IMR-90 (cell line): ENCODE data around the gene CNOT6. TPM values are rescaled to one million over a fixed set of nuclear protein-coding genes. Genes with fewer than 3 reads are reported as not detected.

Source experiments
- ATAC-seq: fragments of 200-7000 bp; cut with Tn5 transposase; 2 replicates; pipeline ENCODE4 v1.9.1; 2020; ENCODE audit warnings: low read depth, mild to moderate bottlenecking, moderate library complexity
- Bru-seq: library from RNA; stranded (reverse); fragments of 400-500 nt; gene quantifications from one replicate; lab custom pipeline; 2021; lab: Mats Ljungman, UMichigan
- BruChase-seq, 2 experiments: library from RNA; stranded (reverse); fragments of 400-500 nt; gene quantifications; one replicate each; lab custom pipeline; 2021; lab: Mats Ljungman, UMichigan
- BruUV-seq: library from RNA; stranded (reverse); fragments of 400-500 nt; replicated peaks from 2 replicates; lab custom pipeline; 2021; lab: Mats Ljungman, UMichigan
- CTCF ChIA-PET: fragments of 300-600 bp; formaldehyde crosslinking; extraction: SDS; loops from one replicate; lab custom pipeline; 2021; ENCODE audit warnings: antibody characterized with exemption; lab: Yijun Ruan, JAX
- POLR2A ChIA-PET: fragments of 300-600 bp; sonication (Branson Sonifier 250); formaldehyde crosslinking; loops from one replicate; lab custom pipeline; 2022; ENCODE audit warnings: antibody characterized with exemption; ENCODE audit not compliant: unreplicated experiment; lab: Charles Lee
- DNase-seq: peaks from one replicate; pipeline ENCODE4 v3.0.0; 2013
- H2AFZ ChIP-seq: replicated peaks from 2 replicates; pipeline ENCODE3; 2013; ENCODE audit warnings: low read length, mild to moderate bottlenecking; ENCODE audit not compliant: poor library complexity
- H2AK5ac ChIP-seq: 2 replicates; pipeline ENCODE4 v1.6.1; 2013; ENCODE audit warnings: low read depth, low read length, inconsistent platforms
- H2AK9ac ChIP-seq: replicated peaks from 2 replicates; pipeline ENCODE3; 2013; ENCODE audit warnings: mild to moderate bottlenecking, low read depth, low read length, moderate library complexity; ENCODE audit not compliant: poor library complexity
- H2BK120ac ChIP-seq: 2 replicates; pipeline ENCODE4 v1.6.1; 2013; ENCODE audit warnings: low read depth, low read length, inconsistent platforms
- H2BK15ac ChIP-seq: 3 replicates; pipeline ENCODE4 v1.6.1; 2013; ENCODE audit warnings: low read depth, low read length, inconsistent platforms
- H2BK20ac ChIP-seq: 2 replicates; pipeline ENCODE4 v1.6.1; 2013; ENCODE audit warnings: low read depth, mild to moderate bottlenecking, inconsistent platforms, low read length, moderate library complexity
- H2BK5ac ChIP-seq: 2 replicates; pipeline ENCODE4 v1.6.1; 2013; ENCODE audit warnings: mild to moderate bottlenecking, low read depth, low read length, inconsistent platforms; ENCODE audit not compliant: poor library complexity, severe bottlenecking
- H3K14ac ChIP-seq: replicated peaks from 2 replicates; pipeline ENCODE4 v1.6.1; 2013; ENCODE audit warnings: low read depth, low read length, inconsistent platforms
- H3K18ac ChIP-seq: 2 replicates; pipeline ENCODE4 v1.6.1; 2013; ENCODE audit warnings: low read depth, low read length, control low read depth
- H3K23ac ChIP-seq: 2 replicates; pipeline ENCODE4 v1.6.1; 2013; ENCODE audit warnings: low read depth, low read length, inconsistent platforms
- H3K27ac ChIP-seq: 2 replicates; pipeline ENCODE4 v1.5.1; 2013; ENCODE audit warnings: mild to moderate bottlenecking, control low read depth, low read length; ENCODE audit not compliant: insufficient read depth
- H3K27me3 ChIP-seq: 2 replicates; pipeline ENCODE4 v1.6.1; 2013; ENCODE audit warnings: low read length; ENCODE audit not compliant: control insufficient read depth, insufficient read depth
- H3K36me3 ChIP-seq: 2 replicates; pipeline ENCODE4 v1.6.1; 2013; ENCODE audit warnings: low read length, mixed read lengths; ENCODE audit not compliant: control insufficient read depth, insufficient read depth
- H3K4ac ChIP-seq: 2 replicates; pipeline ENCODE4 v1.6.1; 2013; ENCODE audit warnings: low read depth, low read length, inconsistent platforms
- H3K4me1 ChIP-seq: 2 replicates; pipeline ENCODE4 v1.6.1; 2013; ENCODE audit warnings: low read length, mixed read lengths; ENCODE audit not compliant: control insufficient read depth, insufficient read depth
- H3K4me2 ChIP-seq: 2 replicates; pipeline ENCODE4 v1.6.1; 2013; ENCODE audit warnings: low read depth, mild to moderate bottlenecking, control low read depth, low read length, moderate library complexity
- H3K4me3 ChIP-seq: 2 replicates; pipeline ENCODE4 v1.5.1; 2013; ENCODE audit warnings: low read depth, mild to moderate bottlenecking, control low read depth, low read length, moderate library complexity; ENCODE audit not compliant: insufficient read depth
- H3K56ac ChIP-seq: 2 replicates; pipeline ENCODE4 v1.6.1; 2013; ENCODE audit warnings: low read length, inconsistent platforms; ENCODE audit not compliant: insufficient read depth; ENCODE audit errors: extremely low read depth
- H3K79me1 ChIP-seq, 2 experiments: 2 replicates each; pipeline ENCODE4 v1.6.1; 2013; ENCODE audit warnings: low read length in 2 of 2, inconsistent platforms in 1 of 2, low read depth in 1 of 2
- H3K9ac ChIP-seq: 2 replicates; pipeline ENCODE4 v1.6.1; 2013; ENCODE audit warnings: low read depth, low read length, control low read depth
- H3K9me1 ChIP-seq: 2 replicates; pipeline ENCODE4 v1.6.1; 2013; ENCODE audit warnings: low read length, inconsistent platforms; ENCODE audit not compliant: insufficient read depth
- H3K9me3 ChIP-seq: 2 replicates; pipeline ENCODE4 v1.6.1; 2013; ENCODE audit warnings: low read length; ENCODE audit not compliant: control insufficient read depth, insufficient read depth
- H4K20me1 ChIP-seq: 2 replicates; pipeline ENCODE4 v1.6.1; 2013; ENCODE audit warnings: low read length, inconsistent platforms; ENCODE audit not compliant: insufficient read depth
- H4K5ac ChIP-seq: 2 replicates; pipeline ENCODE4 v1.6.1; 2013; ENCODE audit warnings: mild to moderate bottlenecking, low read depth, low read length, control low read depth
- H4K8ac ChIP-seq, 2 experiments: 2 replicates each; pipeline ENCODE4 v1.6.1; 2013; ENCODE audit warnings: low read depth in 2 of 2, low read length in 2 of 2, control low read depth in 1 of 2, inconsistent platforms in 1 of 2
- H4K91ac ChIP-seq: 2 replicates; pipeline ENCODE4 v1.6.1; 2013; ENCODE audit warnings: low read depth, low read length, inconsistent platforms; ENCODE audit not compliant: insufficient read depth
- BHLHE40 ChIP-seq: fragments of 150-350 bp; IDR thresholded peaks from 2 replicates; pipeline ENCODE4 v1.6.1; 2016; ENCODE audit warnings: mild to moderate bottlenecking, low read depth, low read length
- CEBPB ChIP-seq: IDR thresholded peaks from 2 replicates; pipeline ENCODE4 v1.6.1; 2012; ENCODE audit warnings: low read depth, low read length, improper control_type of control experiment
- CHD1 ChIP-seq: IDR thresholded peaks from 2 replicates; pipeline ENCODE4 v1.6.1; 2012; ENCODE audit warnings: low read depth, low read length, improper control_type of control experiment
- CTCF ChIP-seq: conservative IDR thresholded peaks from 2 replicates; pipeline ENCODE4 v1.5.1; 2012; ENCODE audit warnings: mild to moderate bottlenecking, low read depth, low read length, improper control_type of control experiment
- ELK1 ChIP-seq: fragments of 150-350 bp; IDR thresholded peaks from 2 replicates; pipeline ENCODE4 v1.6.1; 2016; ENCODE audit warnings: low read depth, mild to moderate bottlenecking, low read length, moderate library complexity, borderline replicate concordance
- FOS ChIP-seq: fragments of 150-350 bp; IDR thresholded peaks from 2 replicates; pipeline ENCODE4 v1.6.1; 2016; ENCODE audit warnings: low read depth, low read length
- MAZ ChIP-seq: IDR thresholded peaks from 2 replicates; pipeline ENCODE4 v1.6.1; 2012; ENCODE audit warnings: low read depth, mild to moderate bottlenecking, low read length, improper control_type of control experiment, moderate library complexity, borderline replicate concordance
- MXI1 ChIP-seq: IDR thresholded peaks from 2 replicates; pipeline ENCODE4 v1.6.1; 2012; ENCODE audit warnings: low read depth, mild to moderate bottlenecking, low read length, moderate library complexity, borderline replicate concordance
- NFE2L2 ChIP-seq: fragments of 150-350 bp; IDR thresholded peaks from 2 replicates; pipeline ENCODE4 v1.6.1; 2016; ENCODE audit warnings: low read depth, mild to moderate bottlenecking, low read length
- POLR2A ChIP-seq: IDR thresholded peaks from 2 replicates; pipeline ENCODE4 v1.6.1; 2012; ENCODE audit warnings: mild to moderate bottlenecking, low read depth, low read length
- RAD21 ChIP-seq: IDR thresholded peaks from 2 replicates; pipeline ENCODE4 v1.6.1; 2012; ENCODE audit warnings: low read length, improper control_type of control experiment
- RCOR1 ChIP-seq: IDR thresholded peaks from 2 replicates; pipeline ENCODE4 v1.6.1; 2012; ENCODE audit warnings: mild to moderate bottlenecking, low read length, improper control_type of control experiment; ENCODE audit not compliant: insufficient replicate concordance
- RFX5 ChIP-seq: IDR thresholded peaks from 2 replicates; pipeline ENCODE4 v1.8.0; 2012; ENCODE audit warnings: low read depth, mild to moderate bottlenecking, low read length, moderate library complexity
- SMC3 ChIP-seq: fragments of 150-350 bp; IDR thresholded peaks from 2 replicates; pipeline ENCODE4 v1.6.1; 2016; ENCODE audit warnings: low read depth, mild to moderate bottlenecking, antibody characterized with exemption, low read length, moderate library complexity
- WGBS, 2 experiments: methylation state at CpG; one replicate each; pipeline versions ENCODE4 v1.1.5 to v1.1.7; 2013; ENCODE audit warnings: missing lambda C conversion rate in 2 of 2; ENCODE audit not compliant: insufficient read length in 1 of 2; ENCODE audit errors: extremely low coverage in 2 of 2; 5-methylcytosine and 5-hydroxymethylcytosine counted together
- dilution Hi-C: fragments of 300-500 bp; cut with HindIII; formaldehyde crosslinking; loops from one replicate; pipeline ENCODE4 v1.14.3; 2018; ENCODE audit warnings: low sequenced_read_pairs; ENCODE audit not compliant: unreplicated experiment
- in situ Hi-C: fragments of 300-500 bp; cut with MboI; formaldehyde crosslinking; loops from 3 replicates; pipeline ENCODE4 v1.14.3; 2019; ENCODE audit warnings: low sequenced_read_pairs, inconsistent platforms, mixed read lengths
- intact Hi-C: fragments of 100-400 bp; cut with micrococcal nuclease; formaldehyde crosslinking; loops from 2 replicates; pipeline ENCODE4 v1.10.0; 2022
- long read RNA-seq: library from polyadenylated mRNA; unstranded; transcript quantifications from one replicate; pipeline ENCODE4 v2.0.0, GENCODE V29; 2021; ENCODE audit not compliant: unreplicated experiment
- polyA plus RNA-seq, 3 experiments: library from polyadenylated mRNA; depleted of rRNA; stranded (reverse); fragments of >200 nt; gene quantifications; 2 replicates each; pipeline ENCODE4 v1.2.3, GENCODE V29; 2012; ENCODE audit warnings: low replicate concordance in 1 of 3
- total RNA-seq: library from RNA; depleted of rRNA; stranded (reverse); fragments of >200 nt; gene quantifications from 2 replicates; pipeline ENCODE4 v1.2.3, GENCODE V29; 2012; rRNA removed

CNOT6 gene
- total RNA-seq (10.8 and 14.2 TPM in 2 replicates), polyA plus RNA-seq (2012; rRNA removed) (6.9 and 9.7 TPM in 2 replicates), Bru-seq, nascent RNA (percentile 89 among the genes with signal in this experiment), BruChase-seq, experiment 1, labeled RNA remaining after a 6-hour chase (percentile 93 among the genes with signal in this experiment), BruChase-seq, experiment 2, labeled RNA remaining after a 2-hour chase (percentile 90 among the genes with signal in this experiment)
- polyA plus RNA-seq (2012; cell fraction: cytosol; rRNA removed) = 1.8 and 6.5 TPM in 2 replicates
- polyA plus RNA-seq (2012; cell fraction: nucleus; rRNA removed; ENCODE audit: low replicate concordance) = 10.6 and 12.1 TPM in 2 replicates
- long read RNA-seq, full-length matches to known transcripts = 19 of 37 reads
- long read RNA-seq, partial matches to known transcripts = 7 of 37 reads
- long read RNA-seq, other reads (novel, unspliced or antisense) = 11 of 37 reads

DNA sequence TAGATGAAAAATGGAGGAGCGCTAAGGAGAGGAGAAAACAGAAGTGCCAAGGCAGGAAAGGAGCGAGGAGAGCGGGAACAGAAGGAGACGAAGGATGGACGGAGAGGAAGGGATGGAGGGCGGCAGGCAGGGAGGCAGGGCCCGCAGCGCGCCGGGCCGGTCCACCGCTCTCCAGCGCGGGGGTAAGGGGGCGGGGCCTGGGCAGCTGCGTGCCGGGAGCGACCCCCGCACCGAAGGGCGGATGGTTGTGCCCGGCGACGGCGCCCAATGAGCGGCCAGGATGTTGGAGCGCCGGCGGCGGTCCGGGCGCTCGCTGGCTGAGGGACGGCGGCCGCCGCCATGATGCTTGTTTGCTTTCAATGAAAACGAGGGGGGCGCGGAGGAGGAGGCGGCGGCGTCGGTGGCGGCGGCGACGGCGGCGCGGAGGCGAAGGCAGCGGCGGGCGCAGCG, at the start of gene CNOT6:
Gene CNOT6, plus strand, starts transcription at position 320 of the 450 bp plus-strand sequence. CDS start 34,898 bp downstream, outside the sequence.
- Histone ChIP-seq H3K23ac (peak within 1 kb of the TSS; percentile 81; the same call in 1 of the 2 replicates), H3K9ac (peak within 1 kb of the TSS; percentile 74), H3K36me3 (peaks cover 6% of the 10 kb centered on the region), H2BK20ac (no peak within 1 kb of the TSS), H3K27me3 (no peaks in the 10 kb centered on the region), H2AFZ (peak within 1 kb of the TSS; percentile 97), H2BK15ac (no peak within 1 kb of the TSS), H4K91ac (peak within 1 kb of the TSS; percentile 21; the same call in 1 of the 2 replicates), H3K4me3 (peak within 1 kb of the TSS; percentile 90), H2BK120ac (peak within 1 kb of the TSS; percentile 10; the same call in 1 of the 2 replicates), H3K27ac (peak within 1 kb of the TSS; percentile 84), H3K9me1 (peaks cover 7% of the 10 kb centered on the region), H3K56ac (0 out of 2 replicates have a peak within 1 kb of the TSS, but pooled peaks have one; percentile 74), H2AK9ac (peak within 1 kb of the TSS; percentile 97), H4K20me1 (peaks cover 23% of the 10 kb centered on the region; the same call in 1 of the 2 replicates), H2AK5ac (no peak within 1 kb of the TSS), H3K4me1 (peaks cover 6% of the 10 kb centered on the region), H3K4ac (peak within 1 kb of the TSS; percentile 56), H3K4me2 (peak within 1 kb of the TSS; percentile 83), H3K79me1 (peaks cover 17 to 32% of the 10 kb centered on the region in 2 experiments; a peak in 3 of 4 replicates), H2BK5ac (peak within 1 kb of the TSS; percentile 57), H4K5ac (peak within 1 kb of the TSS; percentile 66; the same call in 1 of the 2 replicates), H3K14ac (peak within 1 kb of the TSS; percentile 76), H4K8ac (peak within 1 kb of the TSS; percentile 67 to 98), H3K18ac (peak within 1 kb of the TSS; percentile 26; the same call in 1 of the 2 replicates), H3K9me3 (no peaks in the 10 kb centered on the region)
- no TSS peak for BruUV-seq
- ATAC-seq = peak; percentile 97
- ChIA-PET POLR2A (no interaction called here), CTCF (no interaction called here)
- WGBS, 2 experiments = 0% methylated on average over 16 of the region's 56 CpGs; no CpG with 5 or more reads in 1 of the 2 experiments
- DNase-seq = peak; percentile 93
- dilution Hi-C loops = no loop called here
- in situ Hi-C loops = no loop called here
- intact Hi-C loops = loop anchor here (2.0 kb wide), 2 partner anchors 63 to 113 kb away; no protein-coding TSS in a partner anchor
- 0 out of 2 replicates have a peak, but pooled peaks have one; percentile 44 for TF ChIP-seq POLR2A
- no peak for TF ChIP-seq RFX5
- peak; percentile 94 for TF ChIP-seq MAZ
- TF ChIP-seq CEBPB = no peak
- TF ChIP-seq SMC3 = no peak
- TF ChIP-seq RCOR1 = no peak
- no peak for TF ChIP-seq NFE2L2
- 0 out of 2 replicates have a peak, but pooled peaks have one; percentile 9 for TF ChIP-seq FOS
- no peak for TF ChIP-seq MXI1
- TF ChIP-seq BHLHE40 = peak; percentile 100
- TF ChIP-seq CHD1 = peak; percentile 100; the same call in 1 of the 2 replicates
- no peak for TF ChIP-seq CTCF
- TF ChIP-seq ELK1 = no peak
- no peak for TF ChIP-seq RAD21
